NT2/D1 (cell line): Measurements from ENCODE around the gene SNX18.

Experiments
- SUZ12 ChIP-seq: IDR thresholded peaks from 2 replicates; pipeline ENCODE4 v1.6.1; 2011; ENCODE audit not compliant: insufficient read length, insufficient read depth; ENCODE audit errors: extremely low read depth
- YY1 ChIP-seq: IDR thresholded peaks from 2 replicates; pipeline ENCODE4 v1.6.1; 2011; ENCODE audit not compliant: insufficient read length, insufficient read depth

DNA sequence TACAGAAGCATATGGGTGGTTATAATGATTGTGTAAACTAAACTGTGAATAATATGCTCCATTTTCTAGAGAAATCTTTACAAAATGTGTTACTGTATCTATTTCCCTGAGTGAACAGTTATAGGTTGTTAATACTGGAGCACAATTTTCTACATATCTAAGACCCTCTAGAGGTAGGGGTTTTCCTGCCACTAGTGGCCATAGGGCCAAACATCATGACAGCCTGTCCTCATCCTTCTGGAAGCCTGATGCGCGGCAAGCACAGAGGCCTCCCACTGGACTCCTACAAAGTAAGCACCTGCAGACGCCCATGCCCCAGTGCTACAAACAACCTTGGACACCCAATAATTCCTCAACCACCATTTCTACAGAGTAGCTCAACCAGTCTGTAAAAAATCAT is 1.9 kb upstream of the SNX18 start:
- TF ChIP-seq SUZ12 (no peak), YY1 (no peak)
